GM12864 (cell line): ENCODE measurements around the gene TLE7.

ENCODE experiments used
- DNase-seq: peaks from one replicate; pipeline ENCODE4 v3.0.0-alpha.2; 2011; ENCODE audit warnings: low read depth
- H3K4me3 ChIP-seq: 2 replicates; pipeline ENCODE4 v1.5.1; 2011; ENCODE audit warnings: mild to moderate bottlenecking, low read depth, low read length, control low read depth
- TF ChIP-seq, protein P1 (sequence below): IDR thresholded peaks from 2 replicates; pipeline ENCODE4 v1.5.1; 2011; ENCODE audit warnings: low read depth, mild to moderate bottlenecking, moderate library complexity, low read length, control low read depth, inconsistent platforms; ENCODE audit errors: missing control alignments

Gene TLE7

DNA sequence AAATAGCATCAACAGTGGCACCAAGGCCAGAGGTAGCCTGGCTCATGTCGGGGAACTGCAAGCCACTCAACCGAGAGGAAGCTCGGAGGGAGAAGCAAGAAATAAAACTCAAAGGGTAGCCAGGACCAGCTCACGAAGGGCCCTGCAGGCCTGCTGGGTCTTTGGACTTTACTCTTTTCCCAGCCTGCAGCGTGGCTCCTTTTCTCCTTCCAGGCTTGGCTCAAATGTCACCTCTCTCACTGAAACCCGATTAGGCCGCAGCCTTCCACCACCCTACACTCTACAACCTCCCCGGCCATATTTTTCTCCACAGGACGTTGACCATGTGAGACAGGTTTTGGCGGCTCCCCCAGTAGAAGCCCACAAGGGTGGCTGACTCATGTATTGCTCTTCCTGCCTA, 45.3 kb downstream of the TLE7 start:
- TF ChIP-seq, protein P1, sequence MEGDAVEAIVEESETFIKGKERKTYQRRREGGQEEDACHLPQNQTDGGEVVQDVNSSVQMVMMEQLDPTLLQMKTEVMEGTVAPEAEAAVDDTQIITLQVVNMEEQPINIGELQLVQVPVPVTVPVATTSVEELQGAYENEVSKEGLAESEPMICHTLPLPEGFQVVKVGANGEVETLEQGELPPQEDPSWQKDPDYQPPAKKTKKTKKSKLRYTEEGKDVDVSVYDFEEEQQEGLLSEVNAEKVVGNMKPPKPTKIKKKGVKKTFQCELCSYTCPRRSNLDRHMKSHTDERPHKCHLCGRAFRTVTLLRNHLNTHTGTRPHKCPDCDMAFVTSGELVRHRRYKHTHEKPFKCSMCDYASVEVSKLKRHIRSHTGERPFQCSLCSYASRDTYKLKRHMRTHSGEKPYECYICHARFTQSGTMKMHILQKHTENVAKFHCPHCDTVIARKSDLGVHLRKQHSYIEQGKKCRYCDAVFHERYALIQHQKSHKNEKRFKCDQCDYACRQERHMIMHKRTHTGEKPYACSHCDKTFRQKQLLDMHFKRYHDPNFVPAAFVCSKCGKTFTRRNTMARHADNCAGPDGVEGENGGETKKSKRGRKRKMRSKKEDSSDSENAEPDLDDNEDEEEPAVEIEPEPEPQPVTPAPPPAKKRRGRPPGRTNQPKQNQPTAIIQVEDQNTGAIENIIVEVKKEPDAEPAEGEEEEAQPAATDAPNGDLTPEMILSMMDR: no peak
- H3K4me3 ChIP-seq: no peak overlapping the region
- no peak for DNase-seq

DNA sequence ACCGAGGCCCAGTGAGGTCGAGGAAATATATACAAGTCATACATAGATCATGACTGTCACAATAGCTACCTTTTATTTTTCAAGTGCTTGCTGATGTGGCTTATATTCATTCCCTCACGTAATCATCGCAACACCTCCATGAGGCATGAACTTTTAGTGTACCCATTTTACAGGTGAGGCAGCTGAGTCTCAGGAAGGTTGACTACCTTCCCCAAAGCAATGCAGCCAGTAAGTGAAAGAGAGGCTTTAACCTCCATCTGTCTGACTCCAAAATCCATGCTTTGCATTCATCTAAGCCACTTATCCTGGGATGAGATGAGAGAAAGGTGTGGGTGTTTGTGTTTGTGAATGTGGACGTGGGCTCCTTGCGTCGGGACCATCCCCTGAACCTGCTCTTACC, 52.5 kb downstream of the TLE7 start:
- H3K4me3 ChIP-seq: no peak overlapping the region
- no peak for DNase-seq
- TF ChIP-seq, protein P1: no peak

DNA sequence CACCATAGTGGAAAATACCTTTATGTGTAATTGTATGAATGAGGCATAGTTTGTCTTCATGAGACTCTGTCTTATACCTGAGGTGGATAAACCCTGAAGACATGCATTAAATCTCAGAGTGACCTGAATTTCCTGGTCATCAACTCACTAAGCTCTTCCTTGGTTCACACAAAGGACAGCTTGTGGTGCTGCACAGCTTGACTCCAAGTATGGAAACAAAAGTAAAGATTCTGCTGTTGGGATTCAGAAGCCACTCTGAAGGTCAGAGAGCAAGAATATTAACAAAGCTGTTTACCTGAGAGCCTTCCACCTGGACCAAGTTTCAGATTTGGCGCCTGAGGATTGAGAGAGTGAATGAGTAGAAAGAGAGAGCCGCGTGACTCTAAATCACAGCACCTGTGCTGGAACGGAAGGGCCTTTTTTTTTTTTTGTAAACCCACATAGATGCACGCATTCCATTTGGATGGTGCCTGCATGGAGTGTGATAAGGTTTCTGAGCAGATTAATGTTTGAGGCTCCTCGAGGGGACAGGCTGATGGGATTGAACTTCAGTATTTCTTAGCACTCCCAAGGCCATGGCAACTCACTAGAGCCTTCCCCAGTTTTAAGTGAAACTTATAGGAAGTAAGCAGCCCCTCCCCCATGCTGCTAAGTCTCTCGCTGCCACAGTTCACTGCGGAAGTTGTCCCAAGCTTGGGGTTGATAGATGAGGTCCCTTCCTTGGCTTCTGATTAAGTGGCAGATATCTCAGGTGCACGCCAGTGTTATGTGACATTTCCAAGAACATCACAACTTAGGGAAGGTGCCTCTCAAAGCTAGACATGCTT, 54.6 kb downstream of the TLE7 start:
- no peak for DNase-seq

GRCh38 chr16:71384073-71384724, 57.7 kb downstream of the TLE7 start:
- TF ChIP-seq, protein P1: no peak
- no peak for DNase-seq
- H3K4me3 ChIP-seq: no peak overlapping the region

More for the DNA sequence above, 54.6 kb downstream of the TLE7 start:
- H3K4me3 ChIP-seq: no peak overlapping the region
- TF ChIP-seq, protein P1: no peak

DNA sequence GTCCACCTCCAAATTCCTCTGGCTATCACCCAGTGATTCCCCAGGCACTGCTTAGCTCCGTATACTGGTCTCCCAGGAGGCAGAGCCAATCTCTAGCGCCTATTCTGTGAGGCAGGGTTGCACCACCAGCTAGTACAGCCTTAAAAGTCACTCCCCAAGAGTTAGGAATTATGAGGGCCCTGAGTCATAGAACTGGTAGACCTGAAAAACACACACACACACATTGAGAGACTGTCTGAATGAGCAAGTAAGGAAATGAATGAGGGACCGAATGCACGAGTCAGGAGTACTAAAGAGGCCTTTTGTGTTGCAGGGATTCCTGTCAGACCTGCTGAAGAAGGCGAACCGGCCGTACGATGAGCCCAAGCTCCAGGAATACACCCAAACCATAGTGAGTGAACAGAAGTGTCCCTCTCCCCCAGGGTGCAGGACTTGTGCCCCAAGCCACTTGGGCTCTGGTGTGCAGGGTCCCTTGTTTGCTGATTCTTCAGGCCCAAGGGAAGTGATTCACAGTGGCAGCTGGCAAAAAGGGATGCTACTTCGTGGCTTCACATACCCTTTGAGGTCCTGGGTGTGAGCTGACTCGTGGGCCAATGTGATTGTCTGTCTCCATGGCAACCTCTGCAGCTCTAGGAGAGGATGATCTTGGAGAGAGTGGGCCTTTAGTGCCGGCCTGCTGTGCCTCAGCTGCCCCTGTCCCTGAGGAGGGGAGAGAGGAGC, 58.6 kb downstream of the TLE7 start:
- H3K4me3 ChIP-seq: no peak overlapping the region
- TF ChIP-seq, protein P1: no peak
- DNase-seq: no peak

DNA sequence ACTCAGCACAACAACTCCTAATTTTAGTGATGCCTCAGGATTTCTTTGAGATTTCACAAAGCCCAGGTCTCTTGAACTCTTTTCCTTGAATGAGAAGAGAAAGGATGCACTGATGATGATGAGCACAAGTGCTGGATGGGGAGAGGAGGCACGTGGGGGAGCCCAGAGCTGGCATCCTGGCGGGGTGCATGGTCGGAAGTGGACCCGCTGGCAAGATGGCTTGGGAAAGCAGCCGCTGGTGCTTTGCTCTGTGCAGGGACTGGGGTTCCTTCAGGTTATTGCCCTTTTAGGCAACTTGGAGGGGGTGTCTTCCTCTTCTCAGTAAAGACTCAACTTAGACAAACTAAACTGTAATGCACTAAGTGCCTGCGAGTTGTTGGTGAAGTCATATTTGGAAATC, 61.0 kb downstream of the TLE7 start:
- no peak overlapping the region for H3K4me3 ChIP-seq
- TF ChIP-seq, protein P1: no peak
- no peak for DNase-seq
